ENCODE measurements around the gene ARID1B. TPM values are rescaled to one million over a fixed set of nuclear protein-coding genes. Genes with fewer than 3 reads are reported as not detected.

The ARID1B gene
- total RNA-seq, 4 donors from 2014 or later: 70.5 to 135 (median 78.2) TPM

DNA sequence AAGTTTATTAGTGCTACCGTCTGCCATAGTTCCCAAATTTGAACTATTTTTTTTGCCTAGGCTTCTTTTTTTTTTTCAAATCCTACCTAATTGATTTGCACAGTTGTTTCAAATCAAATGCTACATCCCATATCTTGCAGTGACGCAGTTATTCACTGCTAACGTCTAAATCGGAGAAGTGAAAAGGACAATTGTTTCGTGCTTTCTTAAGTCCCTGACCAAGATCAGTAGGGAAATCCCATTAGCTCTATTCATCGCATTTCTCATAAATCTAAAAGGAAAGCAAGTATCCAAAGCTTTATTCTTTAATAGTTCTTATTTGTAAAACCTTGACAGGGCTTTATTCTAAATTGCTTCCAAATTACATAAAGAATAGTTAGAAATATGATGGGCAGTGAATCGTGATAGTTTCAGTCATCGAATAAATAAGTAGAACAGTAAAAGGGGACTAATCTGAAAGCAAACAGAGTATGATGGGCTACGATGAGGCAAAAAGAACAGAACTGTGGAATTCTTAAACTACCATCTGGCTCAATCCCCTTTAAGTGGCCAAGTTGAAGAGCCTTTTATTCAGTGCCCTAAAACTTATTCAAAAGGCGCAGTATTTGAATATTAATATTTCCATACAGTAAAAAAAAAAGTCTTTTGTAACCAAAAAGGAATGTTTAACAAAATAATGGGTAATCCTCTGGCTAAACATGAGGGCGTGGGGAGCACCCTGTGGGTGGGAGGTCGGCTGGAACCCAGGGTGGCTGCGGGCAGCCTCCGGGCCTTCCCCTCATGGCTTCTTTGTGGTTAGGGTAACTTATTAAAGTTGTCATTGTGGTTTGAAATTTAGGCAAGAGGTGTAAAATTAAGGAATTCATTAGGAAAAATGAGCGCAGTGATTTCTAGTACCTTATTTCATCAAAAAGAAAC is 3.0 kb upstream of the ARID1B start:
- ATAC-seq (ENCODE audit: low FRiP score) (no peak), DNase-seq (ENCODE audit: low spot score) (no peak)
- TF ChIP-seq, protein P1, sequence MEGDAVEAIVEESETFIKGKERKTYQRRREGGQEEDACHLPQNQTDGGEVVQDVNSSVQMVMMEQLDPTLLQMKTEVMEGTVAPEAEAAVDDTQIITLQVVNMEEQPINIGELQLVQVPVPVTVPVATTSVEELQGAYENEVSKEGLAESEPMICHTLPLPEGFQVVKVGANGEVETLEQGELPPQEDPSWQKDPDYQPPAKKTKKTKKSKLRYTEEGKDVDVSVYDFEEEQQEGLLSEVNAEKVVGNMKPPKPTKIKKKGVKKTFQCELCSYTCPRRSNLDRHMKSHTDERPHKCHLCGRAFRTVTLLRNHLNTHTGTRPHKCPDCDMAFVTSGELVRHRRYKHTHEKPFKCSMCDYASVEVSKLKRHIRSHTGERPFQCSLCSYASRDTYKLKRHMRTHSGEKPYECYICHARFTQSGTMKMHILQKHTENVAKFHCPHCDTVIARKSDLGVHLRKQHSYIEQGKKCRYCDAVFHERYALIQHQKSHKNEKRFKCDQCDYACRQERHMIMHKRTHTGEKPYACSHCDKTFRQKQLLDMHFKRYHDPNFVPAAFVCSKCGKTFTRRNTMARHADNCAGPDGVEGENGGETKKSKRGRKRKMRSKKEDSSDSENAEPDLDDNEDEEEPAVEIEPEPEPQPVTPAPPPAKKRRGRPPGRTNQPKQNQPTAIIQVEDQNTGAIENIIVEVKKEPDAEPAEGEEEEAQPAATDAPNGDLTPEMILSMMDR (IDR thresholded peaks at IDR 0.05): no peak

DNA sequence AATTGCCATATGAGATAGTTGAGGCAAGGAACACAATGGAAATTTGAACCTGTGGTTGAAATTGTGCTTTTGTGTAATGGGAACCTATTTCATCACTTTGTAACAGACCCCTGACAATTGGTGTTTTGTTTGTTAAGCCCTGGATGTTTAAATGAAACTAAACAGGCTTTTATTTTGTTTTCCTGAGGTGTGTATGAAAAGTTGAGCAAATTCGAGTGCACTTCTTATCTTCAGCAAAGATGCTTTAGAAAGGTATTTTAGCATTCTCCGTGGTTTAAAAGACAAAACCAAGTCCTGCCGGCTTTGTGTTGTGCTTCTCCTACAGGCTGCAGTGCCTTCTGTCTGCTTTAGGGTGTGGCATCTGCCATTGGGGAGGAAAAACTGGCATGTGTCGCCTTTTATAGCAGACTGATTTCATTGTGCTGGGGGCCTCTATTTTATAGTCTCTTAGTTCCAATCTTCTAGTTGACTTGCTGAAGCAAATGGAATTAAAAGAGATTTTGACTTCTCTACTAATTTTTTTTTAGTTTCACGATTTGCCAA is 2.2 kb upstream of the ARID1B start:
- DNase-seq (ENCODE audit: low spot score): no peak
- no peak for ATAC-seq (ENCODE audit: low FRiP score)

DNA sequence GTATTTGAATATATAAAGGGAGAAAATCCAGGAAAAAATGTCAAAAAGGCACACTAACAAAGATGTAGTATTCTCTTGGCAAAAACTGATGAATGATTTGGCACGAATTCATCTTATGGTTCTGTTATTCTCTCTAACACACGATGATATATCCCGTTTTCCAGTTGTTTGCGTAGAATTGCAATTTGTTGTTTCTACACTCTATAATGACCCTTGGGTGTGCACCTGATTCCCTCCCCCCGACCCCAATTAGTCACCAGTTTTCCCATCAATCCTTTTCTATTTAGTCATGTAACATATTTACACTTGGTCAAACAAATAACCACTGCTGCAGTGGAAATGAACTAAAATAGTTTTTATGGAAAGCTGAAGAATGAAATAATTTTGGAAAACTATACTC is 1.5 kb upstream of the ARID1B start:
- DNase-seq (ENCODE audit: low spot score): no peak
- no peak for ATAC-seq (ENCODE audit: low FRiP score)
- TF ChIP-seq, protein P1 (IDR thresholded peaks at IDR 0.05): no peak

More for the DNA sequence above, 2.2 kb upstream of the ARID1B start:
- TF ChIP-seq, protein P1 (IDR thresholded peaks at IDR 0.05): no peak

DNA sequence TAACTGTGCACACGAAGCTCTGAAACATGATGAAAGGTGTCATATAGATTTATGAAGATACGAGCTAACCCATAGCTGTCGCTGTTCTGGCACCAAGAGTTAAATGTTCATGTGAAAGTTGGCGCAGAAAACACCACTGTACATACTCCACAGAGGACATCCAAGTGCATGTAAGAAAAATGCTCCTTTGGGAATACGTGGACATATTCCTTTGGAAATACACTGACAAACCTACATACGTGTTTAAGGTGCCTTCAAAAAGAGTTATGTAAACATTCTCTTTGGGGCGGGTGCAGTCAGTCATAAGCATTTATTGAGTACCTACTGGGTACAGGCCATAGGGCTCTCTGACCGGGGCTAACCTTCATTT is 723 bp upstream of the ARID1B start:
- DNase-seq (ENCODE audit: low spot score): no peak
- TF ChIP-seq, protein P1 (IDR thresholded peaks at IDR 0.05): no peak
- ATAC-seq (ENCODE audit: low FRiP score): no peak

DNA sequence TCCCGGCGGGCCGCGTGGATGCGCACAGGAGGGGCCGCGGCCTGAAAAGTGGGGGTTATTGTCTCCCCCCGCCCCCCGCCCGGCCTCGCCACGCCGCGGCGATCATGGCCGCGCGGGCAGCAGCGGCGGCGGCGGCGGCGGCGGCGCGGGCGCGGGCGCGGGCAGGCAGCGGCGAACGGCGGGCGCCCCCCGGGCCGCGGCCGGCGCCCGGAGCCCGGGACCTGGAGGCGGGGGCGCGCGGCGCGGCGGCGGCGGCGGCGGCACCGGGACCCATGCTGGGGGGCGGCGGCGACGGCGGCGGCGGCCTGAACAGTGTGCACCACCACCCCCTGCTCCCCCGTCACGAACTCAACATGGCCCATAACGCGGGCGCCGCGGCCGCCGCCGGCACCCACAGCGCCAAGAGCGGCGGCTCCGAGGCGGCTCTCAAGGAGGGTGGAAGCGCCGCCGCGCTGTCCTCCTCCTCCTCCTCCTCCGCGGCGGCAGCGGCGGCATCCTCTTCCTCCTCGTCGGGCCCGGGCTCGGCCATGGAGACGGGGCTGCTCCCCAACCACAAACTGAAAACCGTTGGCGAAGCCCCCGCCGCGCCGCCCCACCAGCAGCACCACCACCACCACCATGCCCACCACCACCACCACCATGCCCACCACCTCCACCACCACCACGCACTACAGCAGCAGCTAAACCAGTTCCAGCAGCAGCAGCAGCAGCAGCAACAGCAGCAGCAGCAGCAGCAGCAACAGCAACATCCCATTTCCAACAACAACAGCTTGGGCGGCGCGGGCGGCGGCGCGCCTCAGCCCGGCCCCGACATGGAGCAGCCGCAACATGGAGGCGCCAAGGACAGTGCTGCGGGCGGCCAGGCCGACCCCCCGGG is 637 bp downstream of the ARID1B start:
- DNase-seq (ENCODE audit: low spot score): no peak
- ATAC-seq (ENCODE audit: low FRiP score): peak; percentile 23
- TF ChIP-seq, protein P1 (IDR thresholded peaks at IDR 0.05): no peak

DNA sequence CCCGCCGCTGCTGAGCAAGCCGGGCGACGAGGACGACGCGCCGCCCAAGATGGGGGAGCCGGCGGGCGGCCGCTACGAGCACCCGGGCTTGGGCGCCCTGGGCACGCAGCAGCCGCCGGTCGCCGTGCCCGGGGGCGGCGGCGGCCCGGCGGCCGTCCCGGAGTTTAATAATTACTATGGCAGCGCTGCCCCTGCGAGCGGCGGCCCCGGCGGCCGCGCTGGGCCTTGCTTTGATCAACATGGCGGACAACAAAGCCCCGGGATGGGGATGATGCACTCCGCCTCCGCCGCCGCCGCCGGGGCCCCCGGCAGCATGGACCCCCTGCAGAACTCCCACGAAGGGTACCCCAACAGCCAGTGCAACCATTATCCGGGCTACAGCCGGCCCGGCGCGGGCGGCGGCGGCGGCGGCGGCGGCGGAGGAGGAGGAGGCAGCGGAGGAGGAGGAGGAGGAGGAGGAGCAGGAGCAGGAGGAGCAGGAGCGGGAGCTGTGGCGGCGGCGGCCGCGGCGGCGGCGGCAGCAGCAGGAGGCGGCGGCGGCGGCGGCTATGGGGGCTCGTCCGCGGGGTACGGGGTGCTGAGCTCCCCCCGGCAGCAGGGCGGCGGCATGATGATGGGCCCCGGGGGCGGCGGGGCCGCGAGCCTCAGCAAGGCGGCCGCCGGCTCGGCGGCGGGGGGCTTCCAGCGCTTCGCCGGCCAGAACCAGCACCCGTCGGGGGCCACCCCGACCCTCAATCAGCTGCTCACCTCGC is 1.5 kb downstream of the ARID1B start:
- ATAC-seq (ENCODE audit: low FRiP score) (peak; percentile 18), DNase-seq (ENCODE audit: low spot score) (no peak)
- TF ChIP-seq, protein P1 (IDR thresholded peaks at IDR 0.05): no peak
